OCI-M2 (cell line): ENCODE data around the gene PLAU.

Experiments used
- DNase-seq: peaks from one replicate; lab custom pipeline; 2025; ENCODE audit not compliant: unreplicated experiment; lab: John Stamatoyannopoulos, UW

Gene PLAU

DNA sequence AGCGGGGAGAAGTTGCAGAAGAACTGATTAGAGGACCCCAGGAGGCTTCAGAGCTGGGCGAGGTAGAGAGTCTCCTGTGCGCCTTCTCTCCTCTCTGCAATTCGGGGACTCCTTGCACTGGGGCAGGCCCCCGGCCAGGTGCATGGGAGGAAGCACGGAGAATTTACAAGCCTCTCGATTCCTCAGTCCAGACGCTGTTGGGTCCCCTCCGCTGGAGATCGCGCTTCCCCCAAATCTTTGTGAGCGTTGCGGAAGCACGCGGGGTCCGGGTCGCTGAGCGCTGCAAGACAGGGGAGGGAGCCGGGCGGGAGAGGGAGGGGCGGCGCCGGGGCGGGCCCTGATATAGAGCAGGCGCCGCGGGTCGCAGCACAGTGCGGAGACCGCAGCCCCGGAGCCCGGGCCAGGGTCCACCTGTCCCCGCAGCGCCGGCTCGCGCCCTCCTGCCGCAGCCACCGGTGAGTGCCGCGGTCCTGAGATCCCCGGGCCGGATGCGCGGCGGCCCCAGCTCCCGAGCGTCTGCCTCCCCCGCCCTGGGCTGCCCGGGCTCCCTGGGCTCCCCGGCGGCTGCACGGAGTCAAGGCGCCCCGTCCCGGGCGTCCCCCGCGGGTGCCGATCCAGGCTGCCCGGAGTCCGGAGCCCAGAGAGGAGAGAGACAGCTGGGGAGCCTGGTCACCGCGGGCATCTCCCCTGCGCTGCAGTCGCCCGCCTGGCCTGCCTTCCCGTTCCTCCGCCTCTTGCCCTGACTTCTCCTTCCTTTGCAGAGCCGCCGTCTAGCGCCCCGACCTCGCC is at the start of gene PLAU:
Gene PLAU, plus strand, starts transcription at position 369 of the 789 bp plus-strand sequence. CDS start 424 bp downstream, outside the sequence.
- DNase-seq, result no peak

DNA sequence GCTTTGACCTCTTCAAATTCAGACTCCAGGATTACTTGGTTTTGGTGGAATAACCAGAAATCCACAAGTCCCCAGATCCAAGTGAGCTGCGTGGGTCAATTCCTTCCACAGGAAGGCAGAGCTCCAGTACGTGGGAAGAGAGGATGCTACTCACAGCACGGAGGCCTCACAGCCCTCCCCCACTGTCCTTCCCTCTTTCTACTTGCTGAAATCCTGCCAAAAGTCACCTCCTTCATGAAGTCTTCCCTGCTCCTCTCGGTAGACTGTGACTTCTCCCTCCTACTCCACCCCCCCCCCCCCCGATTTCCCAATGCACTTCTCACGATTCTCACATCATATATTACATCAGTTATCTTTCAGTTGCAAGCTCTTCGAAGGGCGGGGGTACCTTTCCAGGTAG is 48.9 kb upstream of the PLAU start:
- no peak for DNase-seq

DNA sequence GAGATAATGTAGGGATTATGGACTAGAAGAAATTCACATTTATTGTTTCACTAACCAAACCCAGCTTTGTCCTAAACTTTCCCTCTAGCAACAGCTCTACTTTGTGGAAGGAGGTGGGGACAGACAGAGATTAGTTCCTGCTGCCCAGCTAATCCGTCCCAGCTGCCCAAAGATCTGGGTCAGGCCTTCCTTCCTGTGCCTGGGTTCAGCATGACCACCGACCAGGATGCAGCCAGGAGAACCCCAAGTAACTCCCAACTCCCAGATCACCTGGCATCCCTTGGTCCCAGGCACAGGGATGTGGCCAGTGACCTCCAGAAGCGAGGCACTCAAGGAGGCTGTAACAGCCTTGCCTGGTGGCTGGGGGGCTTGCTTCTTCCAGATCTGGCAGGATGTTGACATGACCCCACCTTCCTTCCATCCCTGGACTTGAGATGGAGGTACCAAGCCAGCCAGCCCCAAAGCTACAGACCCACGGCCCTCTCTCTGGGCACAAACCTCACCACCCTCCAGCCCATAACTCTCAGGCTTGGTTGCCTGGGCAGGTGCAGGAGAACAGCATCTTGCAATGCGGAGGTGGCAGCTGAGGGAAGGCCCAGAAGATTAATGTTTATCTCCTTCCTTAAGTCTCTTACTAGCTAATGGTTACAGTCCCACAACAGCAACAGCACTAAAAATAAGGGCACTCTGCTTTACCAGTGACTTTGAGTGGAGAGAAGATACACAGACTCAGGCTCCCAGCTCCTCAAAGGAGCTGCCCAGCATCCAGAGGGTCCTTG is 47.7 kb upstream of the PLAU start:
- no peak for DNase-seq

DNA sequence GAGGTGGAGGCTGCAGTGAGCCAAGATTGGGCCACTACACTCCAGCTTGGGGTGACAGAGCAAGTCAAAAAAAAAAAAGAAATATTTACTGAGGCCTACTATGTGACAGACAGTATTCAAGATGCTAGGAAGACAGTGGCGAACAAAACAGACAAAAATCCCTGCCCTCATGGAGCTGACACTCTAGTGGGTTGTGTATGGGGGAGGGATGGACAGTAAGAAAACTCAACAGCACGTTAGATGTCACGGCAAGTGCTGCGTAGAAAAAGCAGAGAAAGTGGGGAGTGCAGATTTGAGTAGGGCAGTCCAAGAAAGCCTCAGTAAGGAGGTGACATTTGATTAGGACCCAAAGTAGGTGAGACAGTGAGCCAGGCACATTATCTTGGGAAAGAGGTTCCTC is 46.7 kb upstream of the PLAU start:
- DNase-seq, result no peak

DNA sequence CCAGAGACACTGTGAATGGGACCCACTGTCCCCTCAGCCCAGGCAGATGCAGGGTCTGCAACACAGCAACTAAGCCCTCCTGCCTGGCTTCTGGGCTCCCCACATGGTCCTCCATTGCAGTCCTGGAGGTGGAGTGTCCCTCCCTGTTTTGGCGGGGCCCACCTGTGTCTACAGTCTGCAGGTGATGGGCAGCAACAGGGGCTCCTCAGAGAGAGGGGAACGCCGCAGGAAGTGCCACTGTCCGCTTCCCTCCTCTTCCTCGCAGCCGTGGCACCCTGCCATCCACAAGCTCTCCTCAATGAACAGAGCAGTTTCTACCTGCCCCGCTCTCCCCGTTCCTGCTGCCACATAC is 45.8 kb upstream of the PLAU start:
- DNase-seq, result no peak

DNA sequence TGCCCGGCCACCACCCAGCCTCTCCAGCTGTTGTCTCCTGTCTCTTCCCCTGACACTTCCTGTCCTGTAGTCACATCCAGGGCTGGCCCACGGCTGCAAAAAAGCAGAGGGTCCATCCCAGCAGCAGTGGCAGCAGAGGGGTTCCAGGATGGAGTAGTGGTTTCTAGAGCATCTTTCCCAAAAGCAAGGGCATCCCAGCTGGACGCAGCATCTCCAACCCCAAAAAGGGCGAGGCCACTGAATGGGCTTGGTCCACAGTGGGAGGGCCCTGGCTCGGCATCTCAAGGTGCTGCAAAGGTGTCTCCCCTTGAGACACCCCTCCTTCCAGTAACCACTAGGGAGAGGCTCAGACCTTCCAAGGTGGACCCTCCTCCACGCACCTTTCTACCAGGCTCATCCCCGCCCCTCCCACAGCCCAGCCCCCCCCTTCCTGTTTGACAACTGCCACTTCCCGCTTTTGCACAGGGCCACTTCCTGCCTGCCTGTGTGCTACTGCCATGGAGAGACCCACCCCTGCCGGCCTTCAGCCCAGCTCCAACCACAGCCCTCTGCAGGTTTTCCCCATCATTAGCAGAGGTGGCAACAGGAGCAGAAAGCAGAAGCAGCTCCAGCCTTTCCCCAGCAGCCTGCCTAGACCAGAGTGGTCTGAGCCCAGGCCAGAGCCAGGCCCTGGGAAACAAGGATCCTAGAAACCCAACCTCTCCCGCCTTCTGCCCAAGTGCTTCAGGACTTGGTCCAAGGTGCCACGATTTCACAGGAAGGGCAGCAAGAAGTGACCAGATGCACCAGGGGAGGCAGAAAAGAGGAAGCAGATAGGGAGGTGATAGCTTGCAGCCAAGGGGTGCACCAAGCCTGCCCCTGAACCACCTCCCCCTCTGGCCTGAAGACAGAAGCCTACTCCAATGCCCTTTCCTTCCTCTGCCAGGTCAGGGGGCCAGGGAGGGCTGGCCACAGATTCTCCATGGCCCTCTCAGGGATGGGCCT is 45.2 kb upstream of the PLAU start:
- DNase-seq, result no peak

DNA sequence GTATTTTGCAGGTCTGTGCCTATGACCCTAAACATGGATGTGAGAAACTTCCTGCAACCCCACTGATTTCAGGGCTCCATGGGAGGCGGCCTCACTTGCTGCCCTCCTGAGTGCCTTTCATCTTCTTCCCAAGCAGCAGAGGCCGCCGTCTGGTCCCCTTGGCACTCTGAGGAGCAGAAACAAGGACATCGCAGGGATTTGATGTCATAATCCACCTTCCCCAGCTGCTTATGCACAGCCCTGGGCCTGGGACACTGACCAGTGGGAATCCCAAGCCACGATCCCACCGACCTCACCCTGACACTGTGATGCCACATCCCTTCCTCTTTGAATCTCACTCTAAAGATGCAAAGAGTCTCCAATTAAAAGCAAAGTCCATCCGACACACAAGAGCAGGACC is 44.3 kb upstream of the PLAU start:
- no peak for DNase-seq

DNA sequence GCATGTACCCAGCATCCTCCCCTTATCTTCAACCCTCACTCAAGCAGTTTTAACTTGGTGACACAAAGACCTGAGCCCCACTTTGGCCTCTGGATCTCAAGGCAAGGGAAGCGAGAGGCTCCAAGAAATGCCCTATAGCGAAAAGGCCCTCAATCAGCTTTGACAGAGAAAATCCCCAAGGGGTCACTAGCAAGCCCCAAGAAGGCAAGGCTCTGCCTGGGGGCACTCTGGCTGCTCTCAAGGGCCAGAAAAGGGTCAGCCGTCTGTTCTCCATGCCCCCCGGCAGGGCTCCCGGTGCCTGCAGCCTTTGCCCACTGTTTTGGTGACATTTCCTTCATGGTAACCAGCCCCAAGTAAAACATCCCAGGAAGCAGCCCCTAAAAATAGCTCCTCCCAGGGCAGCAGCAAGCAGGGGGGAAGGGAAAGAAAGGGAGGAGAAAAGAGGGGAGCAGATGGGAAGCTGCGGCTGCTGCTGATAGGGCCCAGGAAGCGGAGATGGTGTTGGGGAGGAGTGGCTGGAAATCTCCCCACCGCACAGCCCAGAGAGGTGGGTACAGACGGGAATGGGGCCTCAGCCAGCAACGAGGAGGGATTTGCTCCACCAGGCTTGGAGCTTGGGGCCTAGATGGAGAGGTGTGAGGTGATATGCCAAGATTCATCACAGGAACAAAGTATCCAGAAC is 43.7 kb upstream of the PLAU start:
- DNase-seq, result no peak

DNA sequence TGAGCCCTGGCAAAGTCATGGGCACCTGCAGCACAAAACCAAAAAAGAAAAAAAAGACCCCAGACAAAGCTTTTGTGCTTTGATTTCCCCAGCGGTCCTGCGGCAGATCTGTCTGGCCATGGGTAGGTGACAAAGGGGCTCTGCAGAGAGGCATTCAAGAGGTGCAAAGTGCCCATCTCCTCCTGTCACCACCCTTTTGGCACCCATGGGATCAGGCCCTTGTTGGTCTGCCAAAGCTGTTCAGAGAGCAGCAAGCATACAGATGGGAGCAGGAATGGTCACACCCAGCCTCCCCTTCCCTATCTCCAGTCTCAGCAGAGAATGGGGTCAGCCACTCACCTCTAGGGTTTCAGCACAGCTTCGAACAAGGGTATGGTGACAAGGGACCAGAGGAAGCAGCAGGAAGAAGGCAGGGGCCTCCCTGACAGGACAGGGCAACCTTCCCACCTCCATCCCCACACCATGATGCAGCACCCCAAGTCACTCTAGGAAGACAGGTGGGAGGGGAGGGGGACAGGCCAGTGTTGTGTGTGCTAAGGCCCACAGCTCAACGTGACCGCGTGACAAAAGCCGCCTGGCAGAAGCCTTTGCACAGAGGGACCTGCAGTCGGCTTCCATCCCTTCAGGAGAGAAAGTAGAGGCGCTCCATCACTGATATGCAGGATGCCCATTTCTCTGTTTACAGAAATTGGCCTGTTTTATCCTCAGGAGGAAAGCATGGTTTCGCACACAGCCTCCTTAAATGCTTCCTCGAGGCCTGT is 42.9 kb upstream of the PLAU start:
- DNase-seq, result no peak

DNA sequence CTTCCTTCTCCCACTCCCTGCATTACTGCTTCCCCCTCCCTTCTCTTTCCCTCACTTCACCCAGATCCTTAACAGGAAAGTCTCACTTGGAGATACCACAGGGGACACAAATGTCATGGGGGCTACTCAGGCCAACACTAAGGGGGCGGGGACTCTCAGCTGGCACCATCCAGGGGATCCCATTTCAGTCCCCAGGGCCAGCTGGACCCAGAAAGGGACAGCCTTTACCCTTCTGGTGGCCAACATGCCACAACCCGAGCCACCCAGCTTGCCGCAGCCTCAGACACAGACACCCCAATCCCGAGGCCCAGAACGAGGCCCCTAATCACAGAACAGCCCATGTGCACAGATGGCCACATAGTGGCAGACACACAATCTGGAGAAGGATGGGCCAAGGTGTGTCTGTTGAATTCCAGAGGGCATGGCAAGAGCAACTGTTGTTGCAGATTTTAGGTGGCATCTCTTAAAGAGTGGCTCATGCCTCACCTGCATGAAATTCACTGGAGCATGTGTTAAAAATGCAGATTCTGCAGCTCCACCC is 42.2 kb upstream of the PLAU start:
- no peak for DNase-seq

DNA sequence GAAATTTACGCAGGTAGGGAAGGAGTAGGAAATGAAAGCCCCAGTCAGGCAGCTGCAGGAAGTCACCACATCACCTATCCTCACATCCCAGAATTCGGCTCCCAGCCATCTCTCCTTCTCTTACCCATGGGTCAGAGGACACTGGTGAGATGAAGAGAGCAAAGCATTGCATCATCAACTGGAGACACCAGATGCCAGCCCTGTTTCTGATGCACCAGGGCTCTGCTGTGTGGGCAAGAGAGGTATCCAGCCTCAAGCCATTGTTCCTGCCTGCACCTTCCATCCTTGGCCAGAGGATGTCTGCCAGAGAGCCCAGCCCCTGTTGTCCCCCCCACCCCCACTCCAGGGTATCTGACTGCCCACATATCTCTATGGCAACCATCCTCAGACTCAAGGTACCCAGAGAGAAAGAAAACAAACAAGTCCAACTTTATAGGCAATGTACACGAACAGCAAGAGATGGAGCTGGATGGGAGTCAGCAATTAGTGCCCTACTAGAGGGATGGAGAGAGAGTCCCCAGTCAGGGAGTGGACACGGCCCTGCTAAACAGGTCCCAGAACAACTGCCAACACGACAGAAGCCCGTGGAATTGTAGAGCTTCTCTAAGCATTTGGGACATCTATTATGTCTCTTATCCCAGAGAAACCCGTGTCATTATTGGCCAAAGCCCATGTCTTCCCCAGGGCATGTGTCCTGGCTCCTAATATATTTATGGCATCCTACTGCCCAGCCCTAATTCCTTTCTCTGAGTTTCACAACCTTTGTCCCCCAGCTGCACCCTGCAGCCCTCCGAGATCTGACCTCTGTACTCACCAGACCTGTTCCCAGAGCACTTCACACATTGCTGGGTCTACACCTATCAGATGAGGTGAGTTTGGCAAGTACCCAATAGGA is 39.4 kb upstream of the PLAU start:
- DNase-seq, result no peak

DNA sequence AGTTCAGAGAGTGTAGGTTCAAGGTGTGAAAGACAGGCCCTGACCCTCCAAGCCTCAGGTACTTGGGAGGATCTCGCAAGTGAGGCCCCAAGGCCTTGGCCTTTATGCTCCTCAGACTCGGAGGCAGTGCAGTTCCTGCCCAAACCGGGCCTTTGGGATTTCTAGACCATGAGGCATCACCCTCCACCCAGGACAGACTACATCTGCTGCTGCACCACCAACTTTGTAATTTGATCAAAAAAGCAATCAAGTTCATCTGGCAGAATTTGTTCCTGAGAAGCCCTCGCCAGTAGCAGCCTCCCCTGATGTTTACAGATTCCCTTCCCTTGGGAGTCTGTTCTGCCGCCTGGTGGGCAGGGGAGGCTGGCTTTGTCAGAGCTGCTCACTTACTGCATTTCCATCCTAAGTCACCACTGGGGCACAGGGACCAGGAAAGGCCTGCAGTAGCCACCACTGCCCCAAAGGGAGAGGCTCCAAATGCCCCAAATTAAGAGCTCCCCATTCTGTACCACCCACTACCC is 38.7 kb upstream of the PLAU start:
- no peak for DNase-seq

DNA sequence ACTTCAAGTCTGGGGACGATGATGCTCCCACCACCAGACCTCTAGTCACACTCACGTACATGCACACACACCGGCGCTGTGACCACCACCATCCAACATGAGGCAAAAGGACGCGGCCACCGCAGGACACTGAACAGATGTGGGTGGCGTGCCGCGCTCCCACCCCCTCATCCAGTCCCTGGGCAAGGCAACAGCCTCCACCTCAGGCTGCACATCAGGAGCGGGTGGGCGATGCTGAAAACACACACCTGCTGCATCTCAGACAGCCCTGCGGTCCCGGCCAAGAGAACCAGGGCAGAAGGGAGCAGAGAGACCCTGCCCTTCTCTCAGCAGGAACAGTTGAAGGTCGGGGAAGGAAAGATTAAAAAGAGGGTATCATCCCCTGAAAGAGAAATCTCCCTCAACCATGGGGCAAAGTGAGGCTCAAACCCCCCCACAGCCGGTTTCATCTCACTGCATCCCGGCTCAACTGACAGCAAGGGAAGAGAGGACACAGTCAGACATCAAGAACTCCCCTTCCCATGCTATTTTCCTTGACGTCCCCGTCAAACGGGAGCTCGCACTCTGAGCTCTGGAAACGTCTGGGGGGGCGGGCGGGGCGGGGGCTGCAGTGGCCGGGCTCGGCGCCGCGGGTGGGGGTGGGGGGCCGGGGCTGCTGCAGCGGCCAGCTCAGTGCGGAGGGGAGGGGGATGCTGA is 37.6 kb upstream of the PLAU start:
- no peak for DNase-seq

DNA sequence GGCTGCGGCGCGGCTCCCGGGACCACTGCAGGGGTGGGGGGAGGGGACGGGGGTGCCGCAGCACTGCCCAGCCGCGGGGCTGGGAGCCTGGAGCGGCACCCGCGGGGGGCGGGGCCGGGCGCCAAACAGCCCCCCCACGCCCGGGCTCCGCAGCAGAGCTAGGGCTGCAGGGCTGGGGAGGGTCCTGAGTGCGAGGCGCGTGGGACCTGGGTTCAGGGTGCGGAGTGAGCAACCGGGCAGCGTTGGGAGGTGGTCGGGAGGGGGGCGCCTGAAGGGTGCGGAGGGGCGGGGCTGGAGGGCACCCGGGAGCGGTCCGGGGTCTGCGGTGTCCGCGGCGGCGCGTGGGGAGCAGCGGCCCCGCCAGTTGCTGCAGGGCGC is 37.1 kb upstream of the PLAU start:
- DNase-seq, result no peak

DNA sequence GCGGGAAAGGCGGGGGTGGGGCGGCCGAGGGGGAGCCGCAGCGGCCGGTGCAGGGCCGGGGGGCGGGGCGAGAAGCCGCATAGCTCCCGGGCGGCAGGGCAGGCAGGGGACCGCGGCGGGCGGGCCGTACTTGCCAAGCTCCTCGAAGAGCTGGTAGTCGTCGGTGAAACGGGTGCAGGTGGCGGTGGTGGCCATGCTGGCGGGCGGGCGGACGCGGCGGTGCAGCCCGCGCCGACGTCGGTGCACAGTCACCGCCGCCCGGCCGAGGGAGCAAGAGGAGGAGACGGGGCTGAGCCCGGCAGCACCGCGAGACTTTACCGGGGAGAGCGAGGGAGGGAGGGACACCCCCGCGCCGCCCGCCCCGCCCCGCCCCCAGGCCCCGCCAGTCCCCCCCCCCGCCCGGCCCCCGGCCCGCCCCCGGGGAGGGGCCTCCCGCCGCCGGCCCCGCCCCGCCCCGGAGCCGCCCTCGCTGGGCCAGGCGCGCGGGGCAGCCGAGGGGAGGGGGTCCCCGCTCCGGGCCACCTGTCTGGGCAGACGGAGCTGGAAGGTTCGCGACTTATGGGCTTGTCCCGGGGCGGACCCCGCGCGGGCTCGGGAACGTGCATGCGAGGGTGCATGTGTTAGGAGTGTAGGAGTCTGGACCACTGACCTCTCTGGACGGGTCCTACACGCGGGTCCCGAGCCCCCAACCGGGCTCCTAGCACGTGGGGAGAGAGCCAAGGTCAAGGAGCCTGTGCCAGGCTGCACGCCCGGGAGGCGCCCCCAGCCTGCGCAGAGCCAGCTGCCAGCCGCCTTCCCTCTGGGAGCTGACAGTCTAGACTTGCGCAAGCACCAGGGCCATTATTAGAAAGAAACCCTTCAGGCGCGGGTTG is 36.4 kb upstream of the PLAU start, which contains the start of gene CAMK2G:
Gene CAMK2G, minus strand, starts transcription at position 289 of the 872 bp plus-strand sequence. Its CDS starts 94 bp downstream, at position 195.
- DNase-seq, result no peak

DNA sequence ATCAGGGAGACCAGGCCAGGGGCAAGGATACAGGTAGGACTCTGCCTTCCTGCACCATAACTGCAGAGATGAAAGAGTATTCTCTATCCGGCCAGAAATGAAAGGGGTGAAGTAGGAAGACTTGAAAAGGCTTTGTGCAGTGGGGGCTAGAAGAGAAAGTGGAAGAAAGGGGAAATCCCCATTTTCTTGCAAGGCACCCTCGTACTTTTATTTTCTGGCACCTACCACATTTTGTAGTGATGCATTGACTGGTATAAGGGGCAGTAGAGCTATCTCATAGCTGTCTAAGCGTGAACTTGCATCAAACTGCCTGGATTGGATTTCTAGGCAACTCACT is 35.8 kb upstream of the PLAU start:
- DNase-seq, result no peak

DNA sequence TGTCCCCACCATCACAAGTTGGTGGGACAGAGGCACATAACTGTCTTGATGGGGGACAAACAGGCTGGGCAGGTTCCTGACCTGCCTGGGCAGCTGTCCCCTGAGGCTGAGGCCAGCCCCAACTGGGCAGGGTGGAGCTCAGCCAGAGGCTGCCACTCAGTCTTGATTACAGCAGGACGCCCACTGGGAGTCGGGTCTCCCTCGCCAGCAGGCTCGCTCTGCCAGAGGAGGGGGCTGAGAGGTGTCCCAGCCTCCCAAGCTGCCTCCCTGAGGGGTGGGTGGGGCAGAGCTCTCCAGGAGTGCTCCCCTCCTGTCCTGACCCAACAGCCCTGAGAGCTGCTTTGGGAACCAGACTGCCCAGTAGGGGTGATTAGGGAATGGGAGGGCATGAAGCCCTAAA is 34.8 kb upstream of the PLAU start:
- no peak for DNase-seq
